NCI-H146 treated with DMSO at 0.1 percent for 48 hours (cell line): Measurements from ENCODE around the gene RSPO1.

ENCODE experiments used
- DNase-seq: peaks from one replicate; lab custom pipeline; 2025; ENCODE audit not compliant: unreplicated experiment; lab: John Stamatoyannopoulos, UW

Gene RSPO1

DNA sequence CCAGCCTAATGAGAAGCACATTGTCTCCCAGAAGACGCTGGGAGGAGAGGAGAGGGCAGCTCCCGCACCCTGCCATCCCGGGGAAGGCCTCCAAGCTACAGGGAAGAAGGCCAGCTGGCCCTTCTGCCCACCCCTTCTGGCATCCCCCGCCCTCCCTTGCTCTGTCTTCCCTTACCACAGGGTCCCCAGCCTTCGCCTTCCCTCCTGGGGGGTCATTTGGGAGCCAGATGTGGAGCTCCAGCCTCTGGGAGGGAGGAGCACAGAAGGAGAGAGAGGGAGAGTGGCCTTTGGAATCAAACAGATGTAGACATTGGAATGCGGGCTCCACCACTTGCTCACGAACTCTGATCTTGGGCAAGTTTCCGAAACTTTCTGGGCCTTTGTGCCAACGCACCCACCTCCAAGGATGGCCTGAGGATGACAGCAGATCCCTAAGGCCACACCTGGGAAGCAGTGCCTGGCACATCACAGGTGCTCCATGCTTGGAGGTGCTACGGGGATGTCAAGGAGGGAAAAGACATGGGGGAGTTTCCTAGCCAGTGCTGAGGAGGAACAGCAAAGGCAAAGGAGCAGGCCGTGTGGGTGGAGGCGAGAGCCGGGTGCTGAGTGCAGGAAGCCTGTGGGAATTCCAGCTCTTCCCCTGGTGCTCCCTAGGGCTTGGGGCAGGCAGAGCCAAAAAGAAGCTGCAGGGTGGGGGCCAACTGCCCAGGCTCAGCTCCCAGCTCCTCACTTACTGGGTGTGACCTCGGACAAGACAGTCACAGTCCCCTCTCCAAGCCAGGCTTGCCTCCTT, 23.1 kb upstream of the RSPO1 start:
- no peak for DNase-seq

DNA sequence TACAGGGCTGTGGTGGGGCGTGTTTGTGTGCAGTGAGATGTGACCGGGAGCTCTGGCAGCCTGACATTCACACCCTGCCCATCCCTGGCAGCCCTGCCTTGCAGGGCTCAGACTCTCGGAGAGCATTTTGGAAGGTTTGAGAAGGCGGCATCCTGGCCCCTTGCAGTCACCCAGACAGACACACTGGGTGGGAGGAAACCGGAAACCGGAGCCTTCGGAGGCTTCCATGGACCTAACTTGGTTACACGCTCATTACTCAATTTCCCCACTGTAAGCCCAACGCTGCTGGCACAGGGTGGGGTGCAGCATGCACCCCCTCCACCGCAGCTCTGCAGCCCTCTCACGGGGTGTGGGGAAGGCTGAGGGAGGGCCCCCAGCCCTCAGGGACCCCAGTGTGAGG, 22.2 kb upstream of the RSPO1 start:
- no peak for DNase-seq

DNA sequence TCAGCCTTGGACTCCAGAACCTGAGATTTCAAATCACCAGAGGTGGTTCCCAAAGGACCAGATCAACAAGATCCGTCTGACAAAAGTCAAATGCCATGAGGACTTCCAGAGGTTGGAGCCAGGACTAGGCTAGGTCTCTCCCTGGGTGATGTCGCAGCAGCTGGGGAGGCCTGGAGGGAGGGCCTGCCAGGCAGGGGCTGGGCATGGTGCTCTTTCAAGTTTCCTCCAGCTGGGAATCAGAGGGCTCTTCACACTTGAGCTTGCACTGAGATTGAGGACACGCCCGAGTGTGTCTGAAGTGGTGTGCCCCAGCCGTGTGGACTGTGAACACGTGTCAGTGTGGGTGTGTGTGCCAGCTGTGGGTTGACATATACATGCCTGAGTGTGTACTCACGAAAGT, 21.3 kb upstream of the RSPO1 start:
- DNase-seq = no peak

DNA sequence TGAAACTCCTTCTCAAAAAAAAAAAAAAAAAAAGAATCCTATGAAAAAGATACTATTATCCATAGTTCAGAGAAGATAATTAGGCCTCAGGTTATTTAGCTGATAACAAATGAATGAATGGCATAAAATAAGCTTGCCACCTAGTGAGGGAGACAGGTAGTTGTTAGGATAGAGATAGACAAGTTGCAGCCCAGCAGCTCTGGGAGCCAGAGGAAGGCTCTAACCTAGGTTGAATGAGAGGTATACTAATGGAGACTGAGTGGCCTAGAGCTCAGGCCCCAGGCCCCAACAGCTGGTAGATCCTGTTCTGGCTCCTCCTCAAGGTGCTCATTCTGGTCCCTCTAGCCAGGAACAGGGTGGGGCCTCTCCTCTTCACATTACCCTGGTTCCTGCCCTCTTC, 20.6 kb upstream of the RSPO1 start:
- no peak for DNase-seq

DNA sequence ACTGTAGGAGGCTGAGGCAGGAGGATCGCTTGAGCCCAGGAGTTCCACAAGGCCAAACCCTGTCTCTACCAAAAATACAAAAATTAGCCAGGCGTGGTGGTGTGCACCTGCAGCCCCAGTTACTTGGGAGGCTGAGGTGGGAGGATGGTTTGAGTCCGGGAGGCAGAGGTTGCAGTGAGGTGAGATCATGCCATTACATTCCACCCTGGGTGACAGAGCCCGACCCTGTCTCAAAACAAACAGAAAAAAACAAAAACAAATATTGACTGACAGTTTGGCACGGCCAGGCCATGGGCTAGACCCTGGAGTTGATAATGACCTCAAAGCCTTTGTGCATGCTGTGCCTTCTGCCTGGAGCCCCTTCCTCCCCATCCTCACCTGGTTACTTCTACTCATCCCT, 19.2 kb upstream of the RSPO1 start:
- DNase-seq = no peak

DNA sequence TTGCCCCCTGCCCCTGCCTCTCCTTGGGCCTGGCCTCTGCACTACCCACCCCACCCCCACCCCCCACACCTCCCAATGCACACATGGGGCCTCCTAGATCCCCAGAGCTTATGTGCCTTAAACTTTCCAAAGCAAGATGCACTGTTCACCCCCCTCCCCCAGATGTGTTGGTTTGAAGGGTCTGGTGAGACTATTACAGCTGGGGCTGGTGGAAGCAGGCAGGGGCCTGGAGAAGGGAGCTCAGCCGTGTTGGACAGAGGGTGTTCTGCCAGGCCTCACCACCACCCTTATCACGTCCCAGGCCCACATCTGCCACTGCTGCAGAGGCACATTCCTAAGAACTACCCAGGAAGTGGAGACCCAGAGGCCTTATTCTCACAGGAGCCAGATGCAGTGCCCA, 18.3 kb upstream of the RSPO1 start:
- no peak for DNase-seq

DNA sequence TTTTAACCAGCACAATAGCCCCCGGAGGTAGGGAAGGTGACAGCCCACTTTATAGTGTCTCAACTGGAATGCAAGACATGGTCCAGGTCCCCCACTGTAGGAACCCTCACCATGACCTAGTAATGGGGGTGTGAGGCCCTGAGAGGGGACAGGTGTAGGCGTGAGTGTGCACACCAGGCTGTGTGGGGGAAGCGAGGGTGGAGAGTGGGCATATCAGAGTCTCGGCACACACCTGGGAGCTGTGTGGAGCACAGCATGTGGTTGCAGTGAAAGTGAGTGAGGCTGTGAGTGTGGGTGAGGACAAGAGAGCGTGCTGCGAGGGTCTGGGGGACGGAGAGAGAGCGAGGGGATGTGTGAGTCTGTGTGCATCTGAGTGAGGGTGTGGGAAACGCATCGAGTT, 17.1 kb upstream of the RSPO1 start:
- DNase-seq = no peak

DNA sequence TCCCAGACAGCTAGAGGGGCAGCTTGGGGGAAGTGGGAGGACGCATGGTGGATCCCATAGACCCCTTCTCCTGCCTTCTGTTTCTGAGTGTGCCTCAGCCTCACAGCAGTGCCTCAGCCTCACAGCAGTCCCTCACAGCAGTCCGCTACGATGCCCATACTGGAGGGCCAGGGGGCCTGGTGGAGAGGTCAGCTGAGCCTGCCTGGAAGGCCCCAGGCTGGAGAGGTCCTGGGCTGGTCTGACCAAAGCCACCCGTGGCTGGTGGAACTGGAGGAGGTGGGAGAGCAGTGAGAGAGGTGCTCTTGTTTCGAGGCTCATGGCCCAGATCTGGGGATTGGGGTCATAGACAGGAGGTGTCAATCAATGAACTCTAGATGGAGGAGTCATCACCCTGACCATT, 16.0 kb upstream of the RSPO1 start:
- DNase-seq = no peak

DNA sequence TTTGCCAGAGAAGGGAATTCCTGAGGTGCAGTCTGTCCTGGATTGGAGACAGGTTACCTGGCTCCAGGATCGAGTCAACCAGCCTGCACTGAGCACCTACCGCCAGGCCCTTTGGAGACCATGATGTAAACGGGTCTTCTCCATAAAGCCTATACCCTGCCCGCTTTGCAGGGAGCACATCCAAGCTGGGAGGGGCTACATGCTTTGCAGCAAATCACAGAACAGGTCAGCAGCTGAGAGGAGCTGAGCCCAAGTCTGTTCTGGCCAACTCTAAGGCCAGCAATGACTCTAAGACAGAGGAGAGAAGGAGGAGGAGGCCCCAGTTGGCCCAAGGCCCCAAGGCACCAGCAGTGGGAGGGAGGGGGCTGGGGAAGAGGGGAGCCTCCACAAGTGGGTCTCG, 15.5 kb upstream of the RSPO1 start:
- DNase-seq = no peak

DNA sequence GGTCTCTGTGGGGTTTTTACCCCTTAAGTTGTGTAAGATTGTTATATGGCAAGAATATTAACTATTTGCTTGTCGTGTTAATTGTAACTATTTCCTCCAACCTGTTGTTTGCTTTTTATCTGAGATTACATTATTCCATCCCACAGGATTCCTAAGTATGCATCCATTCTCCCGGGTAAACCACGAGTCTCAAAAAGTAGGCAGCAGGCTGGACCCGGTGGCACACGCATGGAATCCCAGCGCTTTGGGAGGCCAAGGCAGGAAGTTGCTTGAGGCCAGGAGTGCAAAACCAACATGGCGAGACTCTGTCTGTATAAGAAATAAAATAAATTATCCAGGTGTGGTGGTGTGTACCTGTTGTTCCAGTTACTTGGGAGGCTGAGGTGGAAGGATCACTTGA, 12.6 kb upstream of the RSPO1 start:
- DNase-seq = no peak

DNA sequence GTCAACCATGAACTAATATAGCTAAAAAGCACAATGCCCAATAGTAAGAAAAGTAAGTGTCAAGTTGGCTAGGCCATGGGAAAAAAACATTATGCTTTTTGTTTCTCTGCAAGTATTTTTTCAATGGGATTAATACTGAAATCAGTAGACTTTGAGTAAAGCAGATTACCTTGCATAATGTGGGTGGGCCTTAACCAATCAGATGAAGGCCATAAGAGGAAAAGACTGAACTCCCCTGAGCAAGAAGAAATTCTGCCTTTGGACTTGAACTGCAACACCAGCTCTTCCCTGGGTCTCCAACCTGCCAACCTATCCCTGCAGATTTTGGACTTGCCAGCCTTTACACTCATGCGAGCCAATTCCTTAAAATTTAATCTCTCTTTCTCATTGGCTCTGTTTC, 6.4 kb upstream of the RSPO1 start:
- no peak for DNase-seq

DNA sequence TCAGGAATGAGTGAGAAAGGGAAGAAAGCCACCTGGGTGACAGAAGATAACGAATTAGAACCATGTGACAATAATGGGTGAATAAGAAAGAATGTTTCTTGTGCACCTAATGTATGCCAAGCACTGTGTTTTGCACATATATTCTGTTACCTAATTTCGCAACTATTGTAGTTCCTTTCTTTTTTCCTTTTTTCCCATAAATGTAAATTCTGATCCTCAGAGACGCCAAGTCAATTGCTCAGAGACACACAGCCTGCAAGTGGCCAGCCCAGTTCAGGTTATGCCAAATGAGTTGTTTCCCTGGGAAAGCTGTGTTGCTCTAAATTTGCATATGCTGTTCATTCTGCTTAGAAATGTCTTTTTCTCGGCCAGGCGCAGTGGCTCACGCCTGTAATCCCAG, 1.7 kb upstream of the RSPO1 start:
- DNase-seq = no peak

DNA sequence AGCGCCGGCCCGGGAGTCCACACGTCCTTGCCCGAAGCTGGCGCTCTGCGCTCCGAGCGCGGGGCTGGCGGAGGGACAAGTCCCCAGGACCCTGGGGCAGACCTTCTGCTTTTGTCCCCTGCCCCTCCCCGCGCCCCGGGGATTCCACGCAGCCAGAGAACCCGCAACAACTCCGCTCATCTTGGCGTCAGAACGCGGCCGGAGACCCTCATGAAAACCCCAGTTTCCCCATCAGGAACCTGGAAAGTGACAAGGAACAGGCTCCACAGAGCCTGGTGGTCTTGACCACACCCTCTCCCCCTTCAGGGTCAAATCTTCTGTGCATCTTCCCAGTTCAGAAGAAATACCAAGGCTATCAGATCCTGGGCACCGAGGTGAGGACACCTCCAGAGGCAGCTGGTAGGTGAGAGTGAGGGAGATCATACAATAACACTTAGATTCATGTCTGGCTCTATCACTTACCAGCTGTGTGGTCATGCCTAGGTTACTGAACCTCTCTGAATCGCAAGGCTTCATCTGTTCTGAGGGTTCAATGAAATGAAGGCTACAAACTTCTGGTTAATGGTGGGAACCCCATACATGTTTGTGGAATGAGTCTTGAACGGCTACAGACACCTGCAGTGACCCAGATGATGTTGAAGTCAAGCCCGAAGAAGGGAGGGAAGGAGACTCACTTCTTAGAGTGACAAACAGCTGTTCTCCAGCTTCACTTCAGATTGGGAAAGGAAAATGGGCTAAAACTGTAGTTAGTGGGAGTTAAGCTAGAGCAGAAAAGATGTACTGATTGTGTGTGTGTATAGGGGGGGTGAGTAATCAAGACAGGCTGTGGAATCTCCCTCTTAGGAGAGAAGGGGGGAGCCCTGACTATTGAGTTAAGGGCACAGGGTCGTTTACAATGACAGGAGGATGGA, 555 bp upstream of the RSPO1 start:
- no peak for DNase-seq

DNA sequence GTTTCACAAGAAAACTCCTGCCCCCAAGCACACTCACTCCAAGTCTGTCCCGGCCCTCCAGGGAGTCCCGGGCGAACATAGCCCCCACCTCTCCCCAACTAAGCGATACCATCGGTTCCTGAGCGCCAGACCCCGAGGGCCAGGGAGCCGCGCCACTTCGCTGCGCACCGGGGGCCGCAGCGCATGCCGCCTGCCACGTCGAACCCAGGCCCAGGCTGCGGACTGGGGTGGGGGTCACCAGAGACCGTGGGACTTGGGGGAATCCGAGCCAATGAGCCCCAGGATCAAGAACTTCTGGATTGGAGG, 801 bp downstream of the RSPO1 start:
- DNase-seq = no peak

DNA sequence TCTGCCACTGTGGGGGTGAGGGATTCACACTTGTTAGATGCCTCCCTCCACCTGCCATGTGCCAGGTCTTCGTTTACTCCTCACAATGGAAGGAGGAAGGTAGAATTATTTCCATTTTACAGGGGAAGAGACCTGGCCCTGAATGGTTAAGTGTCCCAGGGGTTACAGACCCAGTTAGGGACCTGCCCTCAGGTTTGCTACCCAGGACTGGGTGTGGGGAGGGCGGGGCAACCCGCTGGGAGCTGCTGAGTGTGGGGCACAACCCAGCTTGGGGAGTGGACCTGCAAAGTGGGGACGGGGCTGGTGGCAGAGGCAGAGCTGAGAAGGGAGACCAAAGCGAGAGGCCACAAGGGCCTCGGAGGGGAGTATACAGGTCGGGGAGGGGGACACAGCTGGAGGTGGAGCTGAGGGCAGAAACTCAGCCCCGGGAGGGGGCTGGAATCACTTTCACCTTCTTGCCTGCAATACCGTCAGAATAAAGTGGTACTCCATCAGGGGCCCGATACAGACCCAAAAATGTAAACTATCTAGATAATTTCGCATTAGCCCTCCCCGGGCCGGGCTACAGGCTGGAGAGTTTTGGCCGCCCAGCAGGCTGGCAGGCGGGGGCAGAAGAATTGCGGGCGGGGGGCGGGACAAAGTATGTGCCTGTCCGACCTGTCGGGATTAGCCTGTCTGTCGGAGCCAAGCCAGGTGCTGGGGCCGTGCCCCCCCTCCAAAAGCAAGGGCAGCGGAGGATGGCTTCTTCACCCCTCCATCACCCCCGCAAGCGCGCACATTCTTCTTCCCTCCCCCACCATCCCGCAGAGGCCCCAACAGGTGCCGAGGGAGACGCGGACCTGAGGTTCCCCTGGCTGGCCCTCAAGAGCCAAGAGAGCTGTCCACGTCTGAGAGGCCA, 1.4 kb downstream of the RSPO1 start:
- no peak for DNase-seq

DNA sequence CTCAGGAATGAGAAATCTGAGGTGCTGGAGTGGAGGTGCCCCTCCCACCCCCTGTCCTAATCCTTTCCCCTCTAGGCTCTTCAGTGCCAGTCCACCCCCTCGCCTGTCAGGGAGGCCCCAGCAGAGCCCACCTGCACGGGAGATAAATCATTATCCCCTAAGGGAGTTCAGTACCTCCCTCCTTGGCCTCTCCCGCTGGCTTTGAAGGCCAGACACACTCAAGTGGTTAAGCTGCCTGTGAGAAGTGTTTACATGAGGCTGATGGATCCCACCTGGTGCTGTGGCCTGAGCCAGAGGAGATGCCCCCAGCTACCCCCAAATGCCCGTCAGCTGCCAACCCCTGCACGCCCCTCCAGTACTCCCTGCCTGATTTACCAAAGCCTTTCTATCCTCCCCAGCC, 3.7 kb downstream of the RSPO1 start:
- no peak for DNase-seq

DNA sequence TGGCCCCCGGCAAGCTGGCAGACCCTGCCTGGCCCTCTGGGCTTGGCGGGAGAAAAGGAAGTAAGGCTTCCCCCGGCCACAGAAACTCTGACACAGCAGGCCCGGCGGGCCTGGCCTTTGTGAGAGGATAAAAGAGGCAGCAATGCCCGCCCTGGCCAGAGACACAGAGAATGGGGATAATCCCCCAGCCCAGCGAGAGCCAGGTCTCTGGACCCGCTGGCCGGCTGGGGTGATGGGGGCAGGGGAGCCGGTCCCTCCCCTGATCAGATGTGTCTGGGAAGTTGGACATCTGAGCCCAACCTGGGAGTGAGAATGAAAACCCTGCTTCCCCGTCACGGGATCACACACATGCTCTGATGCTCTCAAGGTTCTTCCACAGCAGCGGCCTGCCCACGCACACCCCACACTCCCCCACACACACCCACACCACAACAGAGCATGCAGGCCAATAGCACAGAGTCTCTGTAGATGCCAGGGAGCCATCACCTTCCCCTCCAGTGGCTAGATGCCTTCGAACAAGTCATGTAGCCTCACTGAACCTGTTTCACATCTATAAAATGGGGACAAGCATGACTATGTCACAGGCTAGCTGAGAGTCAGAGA, 4.2 kb downstream of the RSPO1 start:
- DNase-seq = no peak

DNA sequence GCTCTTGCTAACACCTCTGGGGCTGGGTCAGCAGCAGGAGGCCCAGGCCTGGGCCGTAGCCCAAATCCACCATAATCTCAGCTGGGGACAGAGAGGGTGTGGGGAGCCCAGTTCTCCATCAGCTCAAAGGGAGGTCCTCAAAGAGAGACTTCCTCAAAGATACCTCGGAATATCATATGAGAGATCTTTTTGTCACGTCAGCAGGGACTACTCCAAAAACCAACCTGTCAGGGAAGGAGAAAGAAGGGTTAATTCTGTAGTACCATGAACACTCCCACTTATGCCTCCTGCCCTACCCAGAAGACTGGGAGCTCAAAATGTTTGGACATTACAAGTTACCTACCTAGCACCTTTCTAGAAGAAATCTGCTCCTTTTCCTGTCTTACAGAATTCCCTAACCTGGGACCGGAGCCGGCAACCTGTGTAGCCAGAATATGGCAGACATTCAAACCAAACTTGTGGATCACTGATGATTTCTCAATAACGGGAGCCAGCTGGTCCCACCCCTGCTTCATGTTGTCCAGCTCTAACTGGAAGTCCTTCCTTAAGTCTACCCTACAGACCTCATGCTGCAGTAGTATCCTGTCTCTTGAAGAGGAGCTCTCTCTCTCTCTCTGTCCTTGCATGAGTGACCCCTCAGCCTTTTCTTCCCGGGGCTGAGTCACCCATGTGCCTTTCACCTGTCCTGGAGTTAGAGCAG, 4.8 kb downstream of the RSPO1 start:
- no peak for DNase-seq

DNA sequence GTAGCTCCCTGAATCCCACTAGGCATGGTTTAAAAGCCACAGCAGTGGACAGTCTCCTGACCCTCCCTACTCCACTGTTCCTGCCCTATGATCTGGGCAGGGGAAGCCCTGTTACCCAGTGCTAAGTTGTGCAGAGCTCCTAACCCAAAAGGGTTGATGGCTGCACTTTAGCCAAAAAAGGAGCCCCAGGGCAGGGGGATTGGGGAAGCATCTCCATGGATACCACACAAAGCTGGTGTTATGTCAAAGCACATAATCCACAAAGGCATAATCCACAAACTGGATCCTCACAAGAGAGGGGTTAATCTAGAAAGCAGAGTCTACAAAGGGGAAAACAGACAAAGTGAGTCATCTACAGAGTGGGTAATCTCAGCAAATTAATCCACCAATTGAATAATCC, 5.7 kb downstream of the RSPO1 start:
- DNase-seq = no peak

DNA sequence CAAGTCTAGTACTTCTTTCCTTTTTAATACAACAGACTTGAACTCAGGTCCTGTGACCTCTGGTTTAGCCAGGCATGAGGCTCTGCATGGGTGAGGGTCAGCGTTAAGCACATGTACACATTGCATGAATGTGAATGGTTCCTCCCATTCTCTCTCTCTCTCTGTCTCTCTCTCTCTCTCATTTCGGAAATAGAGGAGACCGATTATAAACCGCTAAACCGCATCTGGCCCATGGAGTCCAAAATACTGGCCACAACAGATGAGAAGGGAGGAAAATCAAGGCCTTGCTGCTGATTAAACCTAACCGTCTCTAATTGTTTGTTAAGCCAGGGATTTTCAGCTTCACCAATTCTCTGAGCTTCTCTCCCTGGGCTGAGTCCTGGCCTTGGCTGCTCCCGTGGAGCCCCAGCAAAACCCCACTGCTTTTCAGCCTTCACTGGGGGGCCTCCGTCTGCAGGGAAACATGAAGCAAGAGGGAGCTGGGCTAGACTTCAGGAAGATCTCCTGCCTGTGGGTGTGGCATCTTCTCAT, 6.6 kb downstream of the RSPO1 start:
- no peak for DNase-seq
